Measurements from ENCODE around the gene SH2B2.
"Not testable (repeated sequence)": the region's sequence is repeated elsewhere in the genome, so short reads cannot be mapped to it uniquely, and the experiment has no call there.

Gene SH2B2

GRCh38 chr7:102287111-102287980 lies 678 bp downstream of the SH2B2 start:
- DNase-seq: no peak

- DNase-seq: no peak
These were observed 1.3 kb downstream of the SH2B2 start for GRCh38 chr7:102287981-102288278.

GRCh38 chr7:102288285-102288930 lies 1.7 kb downstream of the SH2B2 start:
- no peak for DNase-seq

GRCh38 chr7:102289057-102289456 lies 2.4 kb downstream of the SH2B2 start:
- DNase-seq: no peak

DNA sequence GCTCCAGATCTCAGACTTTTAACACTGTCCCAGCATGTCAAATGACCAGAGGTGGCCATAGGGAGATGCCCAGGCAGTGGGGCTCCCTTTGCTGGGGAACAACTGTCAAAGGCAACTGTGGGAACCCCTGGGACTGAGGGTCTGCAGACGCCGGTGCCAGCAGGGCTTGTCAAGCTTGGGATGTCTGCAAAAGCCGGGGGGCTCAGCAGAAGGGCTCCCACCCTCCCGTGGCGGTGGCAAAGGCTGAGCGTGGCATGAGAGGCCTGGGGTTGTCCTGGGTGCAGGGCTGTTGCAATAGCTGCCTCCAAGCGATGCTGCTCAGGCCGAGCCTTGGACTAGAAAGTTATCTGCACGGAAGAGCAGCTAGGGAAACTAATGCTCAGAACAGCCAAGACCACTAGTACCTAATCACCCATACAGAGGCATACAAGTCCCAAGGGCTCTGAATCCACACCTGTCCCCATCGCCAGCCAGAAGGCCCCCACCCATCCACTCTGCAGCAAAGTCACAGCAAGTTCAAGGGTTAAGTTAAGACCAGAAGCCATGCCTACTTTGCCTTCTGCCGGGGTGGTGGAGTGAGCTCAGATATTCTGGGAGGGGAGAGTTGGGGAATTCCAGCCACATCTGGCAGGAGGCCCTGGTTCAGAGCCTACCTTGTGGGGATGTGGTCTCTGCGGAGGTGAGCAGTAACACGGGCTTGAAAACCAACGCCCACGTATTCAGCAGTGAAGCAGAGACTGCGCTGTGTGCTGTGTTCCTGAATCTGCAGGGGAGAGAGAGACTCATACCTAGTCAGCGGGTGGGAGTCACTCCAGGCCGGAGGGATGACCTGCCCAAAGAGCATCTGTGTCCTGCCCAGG lies 4.6 kb downstream of the SH2B2 start:
- DNase-seq: peak; percentile 15

DNA sequence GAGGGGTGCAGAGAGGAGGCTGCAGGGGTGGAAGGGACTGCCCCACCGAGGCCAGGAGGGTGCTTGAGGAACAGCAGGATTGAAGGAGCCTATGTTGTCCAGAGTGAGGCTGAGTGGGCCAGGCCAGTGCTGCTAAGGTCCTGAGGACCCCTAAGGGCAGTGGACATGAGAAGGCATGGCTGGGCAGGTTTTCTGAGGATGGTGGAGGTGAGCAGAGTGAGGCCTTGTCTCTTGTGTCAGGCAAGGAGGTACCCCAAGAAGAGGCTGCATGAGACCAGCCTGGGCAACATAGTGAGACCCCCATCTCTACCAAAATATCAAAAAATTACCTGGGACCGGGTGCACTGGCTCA lies 5.2 kb downstream of the SH2B2 start:
- no peak for DNase-seq

GRCh38 chr7:102292813-102293798 lies 6.4 kb downstream of the SH2B2 start:
- no peak for DNase-seq

GRCh38 chr7:102294589-102294988 lies 7.9 kb downstream of the SH2B2 start:
- no peak for DNase-seq

- DNase-seq: no peak
These were observed 8.9 kb downstream of the SH2B2 start for GRCh38 chr7:102295346-102296178.

DNA sequence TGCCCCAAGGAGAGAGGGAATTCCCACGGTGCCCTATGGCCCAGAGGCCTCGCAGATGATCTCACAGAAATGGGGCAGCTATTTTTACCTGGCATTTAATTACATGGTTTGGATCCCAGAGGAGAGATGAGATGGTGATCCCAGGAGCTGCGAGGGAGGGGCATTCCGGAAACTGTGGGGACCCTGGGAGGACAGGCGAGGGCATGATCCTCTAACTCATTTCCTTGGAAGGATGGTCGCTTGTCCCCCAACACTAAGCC lies 9.4 kb downstream of the SH2B2 start:
- no peak for DNase-seq

- no peak for DNase-seq
These were observed 9.8 kb downstream of the SH2B2 start for GRCh38 chr7:102296514-102296913.

GRCh38 chr7:102297487-102298218 lies 11.0 kb downstream of the SH2B2 start:
- DNase-seq: no peak

GRCh38 chr7:102300643-102301221 lies 14.1 kb downstream of the SH2B2 start:
- DNase-seq: no peak

DNA sequence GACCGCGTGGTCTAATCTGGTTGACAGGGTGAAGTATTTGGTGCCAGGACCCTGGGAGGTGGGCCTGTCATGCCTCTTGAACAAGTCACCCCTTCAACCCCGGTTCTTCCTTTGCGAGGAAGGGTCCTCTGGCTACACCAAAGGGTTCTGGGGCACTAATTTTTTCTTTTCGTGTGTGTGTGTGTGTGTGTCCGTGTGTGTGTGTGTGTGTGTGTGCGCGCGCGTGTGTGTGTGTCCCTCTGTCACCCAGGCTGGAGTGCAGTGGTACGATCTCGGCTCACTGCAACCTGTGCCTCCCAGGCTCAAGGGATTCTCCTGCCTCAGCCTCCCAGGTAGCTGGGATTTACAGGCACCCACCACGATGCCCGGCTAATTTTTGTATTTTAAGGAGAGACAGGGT lies 14.7 kb downstream of the SH2B2 start:
- DNase-seq: not testable (repeated sequence)

DNA sequence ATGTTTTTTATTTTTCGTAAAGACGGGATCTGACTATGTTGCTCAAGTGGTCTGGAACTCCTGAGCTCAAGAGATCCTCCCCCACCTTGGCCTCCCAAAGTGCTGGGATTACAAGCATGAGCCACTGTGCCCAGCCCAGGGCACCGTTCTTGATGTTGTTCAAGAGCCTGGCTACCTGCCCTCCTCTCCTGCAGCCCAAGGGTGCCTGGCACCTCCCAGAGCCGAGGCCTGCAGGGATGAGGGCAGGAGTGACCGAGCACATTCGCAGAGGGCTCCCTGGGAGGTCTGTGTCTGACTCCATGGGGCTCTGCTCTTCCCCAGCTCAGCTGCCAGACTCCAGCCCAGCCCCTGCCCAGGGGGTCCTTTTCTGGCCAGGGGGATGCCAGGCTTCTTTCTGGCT lies 15.4 kb downstream of the SH2B2 start:
- no peak for DNase-seq

DNA sequence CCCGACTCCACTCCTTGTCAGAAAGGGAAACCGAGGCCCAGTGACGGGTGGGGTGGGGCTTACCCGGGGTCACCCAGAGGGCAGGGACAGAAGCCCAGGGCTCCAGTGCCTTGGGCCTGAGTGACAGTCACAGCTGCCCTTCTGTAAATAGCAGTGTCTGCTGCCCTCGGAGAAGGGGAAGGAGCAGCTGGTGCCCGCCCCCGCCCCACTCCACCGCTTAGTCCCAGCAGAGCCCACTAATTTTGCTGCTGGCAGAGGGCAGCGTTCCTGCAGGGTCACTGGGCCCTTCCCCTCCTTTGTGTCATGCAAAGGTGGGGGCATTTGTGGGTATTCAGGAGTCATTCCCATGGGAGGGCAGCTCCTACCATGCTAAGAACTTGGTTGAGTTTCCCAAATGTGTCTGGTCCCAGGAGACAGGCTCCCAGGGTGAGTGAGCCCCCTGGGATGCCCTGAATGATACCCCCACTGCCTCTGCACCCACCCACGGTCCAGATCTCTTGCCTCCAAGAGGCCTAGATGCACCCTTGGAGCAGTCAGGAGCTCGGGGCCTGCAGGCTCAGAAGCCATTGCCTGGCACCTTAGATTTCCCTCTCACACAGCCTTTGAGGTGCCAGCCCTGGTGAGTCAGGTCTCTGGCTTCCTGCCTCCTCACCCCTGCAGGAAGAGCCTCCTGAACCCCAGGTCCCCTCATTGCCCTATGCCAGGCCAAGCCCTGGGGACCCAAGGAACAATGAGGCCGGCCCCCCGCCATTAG lies 17.2 kb downstream of the SH2B2 start:
- no peak for DNase-seq

DNA sequence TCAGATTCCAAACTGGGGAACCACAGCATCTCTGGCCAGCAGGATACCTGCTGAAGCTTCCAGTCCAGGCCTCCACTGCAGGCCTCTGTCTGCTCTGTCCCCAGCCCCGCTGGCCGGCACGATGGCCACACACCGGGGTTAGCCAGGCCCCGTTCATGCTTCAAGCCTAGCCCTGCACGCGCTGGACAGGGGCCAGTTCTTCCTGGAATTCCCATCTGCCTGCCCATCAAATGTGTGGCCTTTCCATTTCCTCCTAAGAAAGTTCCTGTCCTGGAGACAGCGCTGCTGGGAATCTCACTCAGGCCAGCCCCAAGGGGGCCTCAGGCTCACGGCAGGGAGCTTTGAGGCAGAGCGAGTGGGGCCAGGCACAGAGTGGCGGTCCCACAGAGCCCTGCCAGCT lies 18.0 kb downstream of the SH2B2 start:
- DNase-seq: no peak

- no peak for DNase-seq
These were observed 19.0 kb downstream of the SH2B2 start for GRCh38 chr7:102305414-102306268.

Data from T-helper 9 cell (primary cell).